Heart left ventricle (tissue), 16 donors: ENCODE results near the gene PIP4K2A. TPM values are rescaled to one million over a fixed set of nuclear protein-coding genes. Genes with fewer than 3 reads are reported as not detected.
A peak's percentile ranks its signal among the peaks of the same experiment; 100 is the strongest.

Experiments used
- ATAC-seq, 4 donors: fragments of 200-7000 bp; cut with Tn5 transposase; one replicate each; pipeline ENCODE4 v1.9.1; 2020 to 2022; ENCODE audit warnings: moderate library complexity in 4 of 4, mild to moderate bottlenecking in 3 of 4, moderate number of reproducible peaks in 1 of 4
- DNase-seq, 5 donors: peaks; one replicate each; pipeline ENCODE4 v3.0.0-alpha.2; 2020
- H3K27ac ChIP-seq, 12 donors: fragments of 200-600 bp; sonication (generic) in 4 of 12; one replicate each; pipeline versions ENCODE4 v1.5.0 to v1.8.0; 2016 to 2022; ENCODE audit warnings: mild to moderate bottlenecking in 2 of 12
- H3K27me3 ChIP-seq, 9 donors: fragments of 200-600 bp; sonication (generic) in 2 of 9; one replicate each; pipeline versions ENCODE4 v1.5.1 to v1.8.0; 2016 to 2022; ENCODE audit warnings: mild to moderate bottlenecking in 3 of 9
- H3K36me3 ChIP-seq, 9 donors: fragments of 200-600 bp; sonication (generic) in 2 of 9; one replicate each; pipeline versions ENCODE4 v1.5.0 to v1.8.0; 2018 to 2022; ENCODE audit warnings: mild to moderate bottlenecking in 2 of 9
- H3K4me1 ChIP-seq, 12 donors: fragments of 200-600 bp; sonication (generic) in 4 of 12; one replicate each; pipeline versions ENCODE4 v1.5.0 to v1.8.0; 2016 to 2022; ENCODE audit warnings: mild to moderate bottlenecking in 3 of 12
- H3K4me3 ChIP-seq, 12 donors: fragments of 200-600 bp; sonication (generic) in 4 of 12; one replicate each; pipeline versions ENCODE4 v1.5.0 to v1.8.0; 2017 to 2022; ENCODE audit warnings: mild to moderate bottlenecking in 9 of 12, moderate library complexity in 4 of 12
- H3K9me3 ChIP-seq, 12 donors: fragments of 200-600 bp; sonication (generic) in 4 of 12; one replicate each; pipeline versions ENCODE4 v1.5.0 to v1.8.0; 2016 to 2022; ENCODE audit warnings: mild to moderate bottlenecking in 1 of 12
- POLR2A ChIP-seq, 2 donors: fragments of 450-650 bp; IDR thresholded peaks; one replicate each; pipeline ENCODE4 v1.6.1; 2017; ENCODE audit warnings: antibody characterized with exemption in 2 of 2, mild to moderate bottlenecking in 2 of 2, moderate library complexity in 2 of 2
- WGBS, 4 donors: extraction: QIAGEN DNeasy Blood & Tissue Kit in 2 of 4; methylation state at CpG; one replicate each; pipeline versions ENCODE4 v1.1.5 to v1.1.7; 2013 to 2018; 5-methylcytosine and 5-hydroxymethylcytosine counted together
- intact Hi-C, 10 donors: fragments of 100-400 bp; cut with DNase I; formaldehyde crosslinking; loops; one replicate each; pipeline versions ENCODE4 v1.11.1 to v1.14.2; 2022
- polyA plus RNA-seq, 2 donors: library from polyadenylated mRNA; stranded (reverse); fragments of 200-250 nt; gene quantifications; one replicate each; pipeline ENCODE4 v1.2.3, GENCODE V29; 2013
- total RNA-seq, 9 donors: library from RNA; depleted of rRNA in 2 of 9; stranded (reverse); fragments of >200 nt in 2 of 9; fragmentation: NEBNext Ultra II Directional in 3 of 9; extraction: Animal tissue kit (Norgen Biotek cat#: 25700) in 3 of 9; gene quantifications; one replicate each; pipeline versions ENCODE4 v1.1.0 to v1.2.4, GENCODE V29; 2016 to 2023
- TF ChIP-seq, protein P1 (sequence below), 12 donors: fragments of 200-600 bp; sonication (generic) in 4 of 12; IDR thresholded peaks; one replicate each; pipeline versions ENCODE4 v1.5.0 to v1.8.0; 2018 to 2022; ENCODE audit warnings: antibody characterized with exemption in 12 of 12, mild to moderate bottlenecking in 5 of 12
- donor health status: ischemic (EF 13 %, LVEDD 7.1; RV severe dilation, severe dysfunction).
- donor health status: healthy with polysubstance abuse.
- donor health status: DM: no; HTN: yes; CAD: no.
- donor health status: DM: no; HTN: no; CAD: no.
- donor health status: ischemic (EF 25% LVEDD 6.9; RV normal size, moderate dysfunction).
- donor health status: ischemic (EF 25% LVEDD 5.7; RV mildly dilated, moderate dysfunction).
- donor health status: healthy.
- donor health status: DM: yes; HTN: yes; CAD: no.
- donor health status: ischemic (EF 35%, LVEDD 5.7; RV mildly dilated, moderate dysfunction).
- donor health status: nonischemic (EF 11% LVEDD 7.7; RV severe dilation, severe dysfunction).
- donor health status: DM: yes; HTN: yes; CAD: no.
- donor health status: PGD.
- donor health status: ischemic (EF 29% LVEDD 5.4; RV normal size, mild dysfunction).
- donor health status: nonischemic (EF 23%, LVEDD 6.1; RV moderate dilation, normal function).

The PIP4K2A gene
- total and polyA plus RNA-seq, 11 donors = 4.0 to 35.6 (median 12.5) TPM

DNA sequence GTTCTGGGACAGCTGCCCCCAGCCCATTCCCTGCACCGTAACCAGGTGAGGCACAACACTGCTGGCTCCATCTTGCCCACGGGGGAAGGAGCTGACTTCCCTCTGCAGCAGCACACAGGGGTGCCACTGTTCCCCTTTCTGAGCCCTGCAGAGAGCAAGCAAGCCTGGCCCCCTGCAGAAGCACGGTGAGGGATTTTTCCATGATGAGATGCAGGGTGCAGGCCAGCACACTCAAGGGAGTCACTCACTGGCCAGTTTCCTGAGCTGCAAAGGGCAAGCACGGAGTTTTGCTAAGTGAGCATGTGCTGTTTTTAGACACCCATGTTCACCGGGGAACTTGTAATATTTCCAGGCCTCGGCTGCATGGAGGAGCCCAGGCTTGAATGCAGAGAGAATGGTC lies 176.6 kb downstream of the PIP4K2A start:
- Histone ChIP-seq H3K4me1 (peaks cover 0 to 23% (median 4%) of the 10 kb centered on the region in 12 donors), H3K36me3 (peaks cover 0 to 82% (median 28%) of the 10 kb centered on the region in 9 donors), H3K27me3 (no peaks in the 10 kb centered on the region), H3K27ac (peak overlapping the region in 6 of 12 donors; percentile 2 to 62 (median 44)), H3K9me3 (no peaks in the 10 kb centered on the region), H3K4me3 (no peak overlapping the region)
- TF ChIP-seq, protein P1, sequence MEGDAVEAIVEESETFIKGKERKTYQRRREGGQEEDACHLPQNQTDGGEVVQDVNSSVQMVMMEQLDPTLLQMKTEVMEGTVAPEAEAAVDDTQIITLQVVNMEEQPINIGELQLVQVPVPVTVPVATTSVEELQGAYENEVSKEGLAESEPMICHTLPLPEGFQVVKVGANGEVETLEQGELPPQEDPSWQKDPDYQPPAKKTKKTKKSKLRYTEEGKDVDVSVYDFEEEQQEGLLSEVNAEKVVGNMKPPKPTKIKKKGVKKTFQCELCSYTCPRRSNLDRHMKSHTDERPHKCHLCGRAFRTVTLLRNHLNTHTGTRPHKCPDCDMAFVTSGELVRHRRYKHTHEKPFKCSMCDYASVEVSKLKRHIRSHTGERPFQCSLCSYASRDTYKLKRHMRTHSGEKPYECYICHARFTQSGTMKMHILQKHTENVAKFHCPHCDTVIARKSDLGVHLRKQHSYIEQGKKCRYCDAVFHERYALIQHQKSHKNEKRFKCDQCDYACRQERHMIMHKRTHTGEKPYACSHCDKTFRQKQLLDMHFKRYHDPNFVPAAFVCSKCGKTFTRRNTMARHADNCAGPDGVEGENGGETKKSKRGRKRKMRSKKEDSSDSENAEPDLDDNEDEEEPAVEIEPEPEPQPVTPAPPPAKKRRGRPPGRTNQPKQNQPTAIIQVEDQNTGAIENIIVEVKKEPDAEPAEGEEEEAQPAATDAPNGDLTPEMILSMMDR (IDR thresholded peaks at IDR 0.05) = no peak
- TF ChIP-seq POLR2A (IDR thresholded peaks at IDR 0.05) = no peak
- ATAC-seq = peak; percentile 90 to 95 (median 92)
- 54 to 64% (median 60%) methylated on average over 4 to 6 of the region's 6 CpGs for WGBS, 4 donors
- intact Hi-C loops = no loop called here
- peak; percentile 34 to 79 (median 64) for DNase-seq

DNA sequence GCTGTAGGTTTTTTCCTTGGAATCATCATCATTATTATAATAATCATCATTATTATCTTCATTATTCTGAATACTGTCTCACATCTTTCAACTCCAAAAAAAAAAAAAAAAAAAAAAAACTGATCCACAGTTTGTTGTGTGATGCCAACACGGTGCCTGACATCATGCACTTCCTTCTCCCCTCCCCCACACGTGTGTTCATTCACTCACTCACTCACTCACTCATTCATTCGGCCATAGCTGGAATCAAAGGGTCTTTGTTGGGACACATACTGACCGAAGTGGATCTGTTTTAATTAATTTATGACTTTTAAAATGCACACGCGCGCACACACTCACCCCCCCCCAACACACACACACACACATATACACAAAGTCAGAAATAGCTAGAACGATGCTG lies 177.8 kb downstream of the PIP4K2A start:
- TF ChIP-seq POLR2A (IDR thresholded peaks at IDR 0.05) = no peak
- TF ChIP-seq, protein P1 (IDR thresholded peaks at IDR 0.05) = no peak
- Histone ChIP-seq H3K4me3 (no peak overlapping the region), H3K4me1 (peaks cover 0 to 18% (median 2%) of the 10 kb centered on the region in 12 donors), H3K27ac (no peak overlapping the region), H3K27me3 (no peaks in the 10 kb centered on the region), H3K9me3 (no peaks in the 10 kb centered on the region), H3K36me3 (peaks cover 0 to 70% (median 23%) of the 10 kb centered on the region in 9 donors)
- 92 to 96% (median 93%) methylated on average over 8 of the region's 8 CpGs for WGBS, 4 donors
- intact Hi-C loops = no loop called here
- no peak for DNase-seq
- no peak for ATAC-seq

DNA sequence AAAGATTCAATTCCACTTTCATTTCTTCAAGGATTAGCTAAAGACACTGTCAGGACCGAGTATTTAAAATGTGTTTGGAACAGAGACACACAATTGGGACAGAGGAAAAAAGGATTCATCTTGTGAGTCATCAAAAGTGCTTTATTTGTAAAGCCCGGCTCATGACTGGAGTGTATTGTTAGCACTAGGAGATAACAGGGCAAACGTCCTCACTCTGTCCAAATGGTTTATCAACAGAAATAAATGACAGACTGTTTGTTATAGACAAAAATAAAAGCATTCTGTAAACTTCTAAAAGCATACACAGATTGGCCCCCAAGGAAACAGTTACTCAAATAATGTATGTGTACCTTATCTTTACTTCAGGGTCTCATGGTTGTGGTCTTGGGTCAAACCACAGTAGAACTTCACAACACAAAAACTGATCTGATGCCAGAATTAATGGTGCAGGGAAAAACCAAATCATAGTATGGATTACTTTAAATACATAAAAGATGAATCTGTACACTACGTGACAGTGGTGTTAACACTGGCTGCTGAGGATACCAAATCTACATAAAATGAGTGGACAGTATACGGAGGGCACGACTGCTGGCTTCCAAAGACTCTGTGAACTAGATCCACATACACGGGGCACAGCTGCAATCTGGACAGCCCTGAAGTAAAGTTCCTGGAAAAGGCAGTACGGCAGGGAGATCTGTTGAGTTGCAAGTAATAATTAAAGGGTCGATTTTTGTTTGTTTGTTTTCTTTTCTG lies 179.4 kb downstream of the PIP4K2A start:
- 67 to 73% (median 68%) methylated on average over 9 of the region's 9 CpGs for WGBS, 4 donors
- ATAC-seq = peak in 3 of 4 donors; percentile 57 to 69 (median 60)
- H3K4me1 ChIP-seq = peaks cover 0 to 18% (median 2%) of the 10 kb centered on the region in 12 donors

DNA sequence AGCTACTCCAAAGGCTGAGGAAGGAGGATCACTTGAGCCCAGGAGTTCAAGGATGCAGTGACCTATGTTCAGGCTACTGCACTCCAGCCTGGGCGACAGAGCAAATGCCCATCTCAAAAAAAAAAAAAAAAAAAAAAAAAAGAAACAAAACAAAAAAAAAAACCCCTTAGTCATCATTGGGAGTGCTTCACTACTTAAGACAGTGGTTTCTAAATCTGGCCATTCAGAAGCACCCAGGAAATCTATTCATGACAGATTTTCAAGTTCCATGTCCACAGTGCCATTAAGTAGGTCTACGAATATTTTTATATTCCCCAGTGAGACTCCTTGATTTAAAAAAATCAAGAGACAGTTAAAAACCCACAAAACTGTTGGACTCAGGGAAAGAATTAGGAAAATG lies 182.9 kb downstream of the PIP4K2A start:
- ATAC-seq (no peak), DNase-seq (no peak)
- H3K27ac ChIP-seq = no peak overlapping the region
- H3K36me3 ChIP-seq = peaks cover 0 to 21% (median 0%) of the 10 kb centered on the region in 9 donors
- no peak overlapping the region for H3K4me3 ChIP-seq
- intact Hi-C loops = no loop called here
- WGBS, 4 donors = 86 to 93% (median 90%) methylated on average over 2 of the region's 2 CpGs
- peaks cover 0 to 10% (median 0%) of the 10 kb centered on the region in 12 donors for H3K9me3 ChIP-seq
- TF ChIP-seq, protein P1 (IDR thresholded peaks at IDR 0.05) = no peak
- no peak for TF ChIP-seq POLR2A (IDR thresholded peaks at IDR 0.05)
- H3K4me1 ChIP-seq = peaks cover 0 to 7% (median 2%) of the 10 kb centered on the region in 12 donors
- H3K27me3 ChIP-seq = no peaks in the 10 kb centered on the region

More for the DNA sequence above, 179.4 kb downstream of the PIP4K2A start:
- DNase-seq = no peak
- Histone ChIP-seq H3K36me3 (peaks cover 0 to 54% (median 13%) of the 10 kb centered on the region in 9 donors), H3K9me3 (no peaks in the 10 kb centered on the region), H3K27me3 (no peaks in the 10 kb centered on the region), H3K27ac (peak overlapping the region in 4 of 12 donors; percentile 12 to 57 (median 28)), H3K4me3 (no peak overlapping the region)
- no peak for TF ChIP-seq POLR2A (IDR thresholded peaks at IDR 0.05)
- intact Hi-C loops = no loop called here
